RPMI7951 (cell line): ENCODE measurements around the gene TAF11L9. TPM values are rescaled to one million over a fixed set of nuclear protein-coding genes. Genes with fewer than 3 reads are reported as not detected.
"Not testable (repeated sequence)": the region's sequence is repeated elsewhere in the genome, so short reads cannot be mapped to it uniquely, and the experiment has no call there.

ENCODE experiments used
- DNase-seq: peaks from one replicate; pipeline ENCODE4 v3.0.0-alpha.2; 2012; ENCODE audit warnings: low read depth
- total RNA-seq: library from RNA; depleted of rRNA; stranded (reverse); fragments of >200 nt; shearing (Covaris generic); gene quantifications from 2 replicates; pipeline ENCODE4 v1.2.3, GENCODE V29; 2014; rRNA removed

TAF11L9 gene
- not detected in 2 replicates for total RNA-seq

- not testable (repeated sequence) for DNase-seq
Measured at GRCh38 chr5:17594255-17594654, at the start of gene TAF11L9. TAF11L9 (minus strand) TSS chr5:17594394.

- DNase-seq = no peak
Measured at GRCh38 chr5:17634160-17634559, 40.0 kb upstream of the TAF11L9 start, which contains the start of gene TAF11L14. TAF11L14 (plus strand) TSS chr5:17634460.

- DNase-seq = not testable (repeated sequence)
Measured at GRCh38 chr5:17631788-17632187, 37.6 kb upstream of the TAF11L9 start, which contains the start of gene TAF11L13. TAF11L13 (plus strand) TSS chr5:17632088.

- no peak for DNase-seq
Measured at GRCh38 chr5:17625686-17626085, 31.5 kb upstream of the TAF11L9 start.

GRCh38 chr5:17620627-17621026, 26.4 kb upstream of the TAF11L9 start:
- no peak for DNase-seq

GRCh38 chr5:17619354-17619753, 25.2 kb upstream of the TAF11L9 start:
- no peak for DNase-seq

GRCh38 chr5:17614872-17615605, 20.8 kb upstream of the TAF11L9 start:
- no peak for DNase-seq

- not testable (repeated sequence) for DNase-seq
Measured at GRCh38 chr5:17610092-17610491, 15.9 kb upstream of the TAF11L9 start, which contains the start of gene TAF11L12. TAF11L12 (plus strand) TSS chr5:17610392.

GRCh38 chr5:17607461-17607860, 13.3 kb upstream of the TAF11L9 start:
- not testable (repeated sequence) for DNase-seq

GRCh38 chr5:17604951-17605350, 10.8 kb upstream of the TAF11L9 start:
- no peak for DNase-seq

GRCh38 chr5:17603880-17604279, 9.7 kb upstream of the TAF11L9 start, which contains the start of gene TAF11L11:
TAF11L11 (plus strand) TSS chr5:17604183.
- not testable (repeated sequence) for DNase-seq

- not testable (repeated sequence) for DNase-seq
Measured at GRCh38 chr5:17597728-17598127, 3.5 kb upstream of the TAF11L9 start, which contains the start of gene TAF11L10. TAF11L10 (minus strand) TSS chr5:17597828.

- not testable (repeated sequence) for DNase-seq
Measured at GRCh38 chr5:17590860-17591259, 3.3 kb downstream of the TAF11L9 start, which contains the start of gene TAF11L8. TAF11L8 (minus strand) TSS chr5:17590960.

- DNase-seq = not testable (repeated sequence)
Measured at GRCh38 chr5:17585658-17586057, 8.5 kb downstream of the TAF11L9 start, which contains the start of gene TAF11L7. TAF11L7 (minus strand) TSS chr5:17585758.

Other genes starting within 250 kb of the TAF11L9 start
- gene TAF11L2, start 96.2 kb downstream of the TAF11L9 start, total RNA-seq = not detected in 2 replicates
- not detected in 2 replicates for gene TAF11L3, start 76.0 kb downstream of the TAF11L9 start, total RNA-seq
- gene TAF11L4, start 72.6 kb downstream of the TAF11L9 start, total RNA-seq = not detected in 2 replicates
- not detected in 2 replicates for gene TAF11L5, start 69.2 kb downstream of the TAF11L9 start, total RNA-seq
- gene TAF11L6, start 65.7 kb downstream of the TAF11L9 start, total RNA-seq = not detected in 2 replicates
- not detected in 2 replicates for gene TAF11L7, start 8.6 kb downstream of the TAF11L9 start, total RNA-seq
- gene TAF11L8, start 3.4 kb downstream of the TAF11L9 start, total RNA-seq = not detected in 2 replicates
- gene TAF11L10, start 3.4 kb upstream of the TAF11L9 start, total RNA-seq = not detected in 2 replicates
- not detected in 2 replicates for gene TAF11L11, start 9.8 kb upstream of the TAF11L9 start, total RNA-seq
- not detected in 2 replicates for gene TAF11L12, start 16.0 kb upstream of the TAF11L9 start, total RNA-seq
- not detected in 2 replicates for gene TAF11L13, start 37.7 kb upstream of the TAF11L9 start, total RNA-seq
- gene TAF11L14, start 40.1 kb upstream of the TAF11L9 start, total RNA-seq = not detected in 2 replicates